ENCODE measurements around the gene TSC1. TPM values are rescaled to one million over a fixed set of nuclear protein-coding genes. Genes with fewer than 3 reads are reported as not detected.

TSC1 gene
- total and polyA plus RNA-seq, 2 experiments from 2014 or later, result 23.7 to 48.0 TPM

DNA sequence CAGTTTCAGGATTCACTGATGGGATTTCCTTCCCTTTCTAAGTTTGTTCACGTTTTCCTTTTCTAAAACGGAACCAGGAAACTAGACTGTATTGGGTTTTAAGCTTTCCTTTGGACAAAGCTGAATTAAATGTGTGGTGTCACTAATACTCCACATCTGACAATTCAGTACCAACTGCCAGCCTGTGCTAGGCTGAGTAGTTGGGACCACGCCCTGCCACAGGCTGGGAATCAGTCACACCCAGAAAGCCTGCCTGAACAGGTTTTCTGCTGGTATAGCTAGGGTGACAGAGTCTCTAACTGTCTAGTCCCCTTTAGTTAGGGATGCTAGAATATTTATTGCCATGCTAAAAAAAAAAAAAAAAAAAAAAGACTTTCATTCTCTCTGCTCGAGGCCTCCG lies 50.1 kb downstream of the TSC1 start (continued):
- TF ChIP-seq, protein P1, sequence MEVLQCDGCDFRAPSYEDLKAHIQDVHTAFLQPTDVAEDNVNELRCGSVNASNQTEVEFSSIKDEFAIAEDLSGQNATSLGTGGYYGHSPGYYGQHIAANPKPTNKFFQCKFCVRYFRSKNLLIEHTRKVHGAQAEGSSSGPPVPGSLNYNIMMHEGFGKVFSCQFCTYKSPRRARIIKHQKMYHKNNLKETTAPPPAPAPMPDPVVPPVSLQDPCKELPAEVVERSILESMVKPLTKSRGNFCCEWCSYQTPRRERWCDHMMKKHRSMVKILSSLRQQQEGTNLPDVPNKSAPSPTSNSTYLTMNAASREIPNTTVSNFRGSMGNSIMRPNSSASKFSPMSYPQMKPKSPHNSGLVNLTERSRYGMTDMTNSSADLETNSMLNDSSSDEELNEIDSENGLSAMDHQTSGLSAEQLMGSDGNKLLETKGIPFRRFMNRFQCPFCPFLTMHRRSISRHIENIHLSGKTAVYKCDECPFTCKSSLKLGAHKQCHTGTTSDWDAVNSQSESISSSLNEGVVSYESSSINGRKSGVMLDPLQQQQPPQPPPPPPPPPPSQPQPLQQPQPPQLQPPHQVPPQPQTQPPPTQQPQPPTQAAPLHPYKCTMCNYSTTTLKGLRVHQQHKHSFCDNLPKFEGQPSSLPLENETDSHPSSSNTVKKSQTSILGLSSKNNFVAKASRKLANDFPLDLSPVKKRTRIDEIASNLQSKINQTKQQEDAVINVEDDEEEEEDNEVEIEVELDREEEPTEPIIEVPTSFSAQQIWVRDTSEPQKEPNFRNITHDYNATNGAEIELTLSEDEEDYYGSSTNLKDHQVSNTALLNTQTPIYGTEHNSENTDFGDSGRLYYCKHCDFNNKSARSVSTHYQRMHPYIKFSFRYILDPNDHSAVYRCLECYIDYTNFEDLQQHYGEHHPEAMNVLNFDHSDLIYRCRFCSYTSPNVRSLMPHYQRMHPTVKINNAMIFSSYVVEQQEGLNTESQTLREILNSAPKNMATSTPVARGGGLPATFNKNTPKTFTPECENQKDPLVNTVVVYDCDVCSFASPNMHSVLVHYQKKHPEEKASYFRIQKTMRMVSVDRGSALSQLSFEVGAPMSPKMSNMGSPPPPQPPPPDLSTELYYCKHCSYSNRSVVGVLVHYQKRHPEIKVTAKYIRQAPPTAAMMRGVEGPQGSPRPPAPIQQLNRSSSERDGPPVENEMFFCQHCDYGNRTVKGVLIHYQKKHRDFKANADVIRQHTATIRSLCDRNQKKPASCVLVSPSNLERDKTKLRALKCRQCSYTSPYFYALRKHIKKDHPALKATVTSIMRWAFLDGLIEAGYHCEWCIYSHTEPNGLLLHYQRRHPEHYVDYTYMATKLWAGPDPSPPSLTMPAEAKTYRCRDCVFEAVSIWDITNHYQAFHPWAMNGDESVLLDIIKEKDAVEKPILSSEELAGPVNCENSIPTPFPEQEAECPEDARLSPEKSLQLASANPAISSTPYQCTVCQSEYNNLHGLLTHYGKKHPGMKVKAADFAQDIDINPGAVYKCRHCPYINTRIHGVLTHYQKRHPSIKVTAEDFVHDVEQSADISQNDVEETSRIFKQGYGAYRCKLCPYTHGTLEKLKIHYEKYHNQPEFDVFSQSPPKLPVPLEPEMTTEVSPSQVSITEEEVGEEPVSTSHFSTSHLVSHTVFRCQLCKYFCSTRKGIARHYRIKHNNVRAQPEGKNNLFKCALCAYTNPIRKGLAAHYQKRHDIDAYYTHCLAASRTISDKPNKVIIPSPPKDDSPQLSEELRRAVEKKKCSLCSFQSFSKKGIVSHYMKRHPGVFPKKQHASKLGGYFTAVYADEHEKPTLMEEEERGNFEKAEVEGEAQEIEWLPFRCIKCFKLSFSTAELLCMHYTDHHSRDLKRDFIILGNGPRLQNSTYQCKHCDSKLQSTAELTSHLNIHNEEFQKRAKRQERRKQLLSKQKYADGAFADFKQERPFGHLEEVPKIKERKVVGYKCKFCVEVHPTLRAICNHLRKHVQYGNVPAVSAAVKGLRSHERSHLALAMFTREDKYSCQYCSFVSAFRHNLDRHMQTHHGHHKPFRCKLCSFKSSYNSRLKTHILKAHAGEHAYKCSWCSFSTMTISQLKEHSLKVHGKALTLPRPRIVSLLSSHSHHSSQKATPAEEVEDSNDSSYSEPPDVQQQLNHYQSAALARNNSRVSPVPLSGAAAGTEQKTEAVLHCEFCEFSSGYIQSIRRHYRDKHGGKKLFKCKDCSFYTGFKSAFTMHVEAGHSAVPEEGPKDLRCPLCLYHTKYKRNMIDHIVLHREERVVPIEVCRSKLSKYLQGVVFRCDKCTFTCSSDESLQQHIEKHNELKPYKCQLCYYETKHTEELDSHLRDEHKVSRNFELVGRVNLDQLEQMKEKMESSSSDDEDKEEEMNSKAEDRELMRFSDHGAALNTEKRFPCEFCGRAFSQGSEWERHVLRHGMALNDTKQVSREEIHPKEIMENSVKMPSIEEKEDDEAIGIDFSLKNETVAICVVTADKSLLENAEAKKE (CRISPR knock-in tag; IDR thresholded peaks at IDR 0.05), result no peak
- TF ChIP-seq JUNB (IDR thresholded peaks at IDR 0.05; ENCODE audit: unreplicated experiment) (no peak), CREB1 (CRISPR knock-in tag; IDR thresholded peaks at IDR 0.05; ENCODE audit: low read depth) (no peak), POLR2AphosphoS5 (IDR thresholded peaks at IDR 0.05; ENCODE audit: low read depth) (no peak)
- TF ChIP-seq, protein P2, sequence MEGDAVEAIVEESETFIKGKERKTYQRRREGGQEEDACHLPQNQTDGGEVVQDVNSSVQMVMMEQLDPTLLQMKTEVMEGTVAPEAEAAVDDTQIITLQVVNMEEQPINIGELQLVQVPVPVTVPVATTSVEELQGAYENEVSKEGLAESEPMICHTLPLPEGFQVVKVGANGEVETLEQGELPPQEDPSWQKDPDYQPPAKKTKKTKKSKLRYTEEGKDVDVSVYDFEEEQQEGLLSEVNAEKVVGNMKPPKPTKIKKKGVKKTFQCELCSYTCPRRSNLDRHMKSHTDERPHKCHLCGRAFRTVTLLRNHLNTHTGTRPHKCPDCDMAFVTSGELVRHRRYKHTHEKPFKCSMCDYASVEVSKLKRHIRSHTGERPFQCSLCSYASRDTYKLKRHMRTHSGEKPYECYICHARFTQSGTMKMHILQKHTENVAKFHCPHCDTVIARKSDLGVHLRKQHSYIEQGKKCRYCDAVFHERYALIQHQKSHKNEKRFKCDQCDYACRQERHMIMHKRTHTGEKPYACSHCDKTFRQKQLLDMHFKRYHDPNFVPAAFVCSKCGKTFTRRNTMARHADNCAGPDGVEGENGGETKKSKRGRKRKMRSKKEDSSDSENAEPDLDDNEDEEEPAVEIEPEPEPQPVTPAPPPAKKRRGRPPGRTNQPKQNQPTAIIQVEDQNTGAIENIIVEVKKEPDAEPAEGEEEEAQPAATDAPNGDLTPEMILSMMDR (conservative IDR thresholded peaks at IDR 0.05; ENCODE audit: low read depth in 2 of 2), result no peak

DNA sequence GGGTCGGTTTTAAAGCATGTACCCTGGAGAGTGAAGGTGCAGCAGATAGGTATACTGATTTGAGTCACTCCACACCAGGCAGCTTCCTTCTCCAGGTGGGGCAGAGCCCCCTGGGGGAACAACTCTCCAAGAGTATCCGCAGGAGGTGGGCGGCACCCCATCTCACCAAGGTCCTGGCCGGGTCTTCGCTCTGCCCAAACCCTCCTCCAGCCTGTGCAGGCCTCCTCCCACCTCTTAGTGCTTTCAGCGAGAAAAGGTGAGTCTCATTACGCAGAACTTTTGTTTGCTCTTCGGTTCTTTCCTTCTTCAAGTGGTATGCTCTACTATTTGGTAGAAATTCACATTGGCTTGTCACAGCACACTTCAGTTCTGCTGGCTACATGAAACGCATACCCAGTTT lies 52.0 kb downstream of the TSC1 start:
- H3K27me3 Mint-ChIP-seq (ENCODE audit: insufficient read depth, low read depth, poor library complexity), result peaks cover 5% of the 10 kb centered on the region
- H3F3A ChIP-seq (replicated peaks; ENCODE audit: low read depth), result no peaks in the 10 kb centered on the region
- no peak overlapping the region for H3K27ac ChIP-seq (ENCODE audit: low read depth)
- H3K79me2 ChIP-seq (replicated peaks; ENCODE audit: insufficient read depth), result no peaks in the 10 kb centered on the region
- no peak overlapping the region for H2AFZ ChIP-seq
- H3K4me1 ChIP-seq (ENCODE audit: insufficient read depth), result no peaks in the 10 kb centered on the region
- no peaks in the 10 kb centered on the region for H3K27me3 ChIP-seq (ENCODE audit: insufficient read depth)
- ATAC-seq (peak; percentile 80), DNase-seq (ENCODE audit: low spot score) (peak; percentile 33)
- H3K36me3 ChIP-seq (ENCODE audit: insufficient read depth), result peaks cover 14% of the 10 kb centered on the region; the same call in 1 of the 2 replicates
- no peak overlapping the region for H3K4me3 ChIP-seq
- no peaks in the 10 kb centered on the region; the same call in 2 of the 3 replicates for H3K4me1 Mint-ChIP-seq
- 0 out of 2 replicates have a peak, but pooled peaks cover 5% of the 10 kb centered on the region for H4K20me1 ChIP-seq (replicated peaks; ENCODE audit: insufficient read depth)
- no peaks in the 10 kb centered on the region for H3K9me3 Mint-ChIP-seq
- H3K4me3 Mint-ChIP-seq, result no peak overlapping the region; the same call in 2 of the 3 replicates
- no peak overlapping the region for H3K4me2 ChIP-seq
- no peaks in the 10 kb centered on the region for H3K9me2 ChIP-seq (ENCODE audit: insufficient read depth)
- H3K36me3 Mint-ChIP-seq (ENCODE audit: low read depth), result peaks cover 15% of the 10 kb centered on the region; the same call in 1 of the 3 replicates
- H3K27ac Mint-ChIP-seq, result no peak overlapping the region
- TF ChIP-seq POLR2AphosphoS5 (IDR thresholded peaks at IDR 0.05; ENCODE audit: low read depth) (no peak), STAT1 (IDR thresholded peaks at IDR 0.05; ENCODE audit: unreplicated experiment) (no peak), ZNF114 (CRISPR knock-in tag; IDR thresholded peaks at IDR 0.05) (no peak), CREB1 (CRISPR knock-in tag; IDR thresholded peaks at IDR 0.05; ENCODE audit: low read depth) (no peak), EZH2 (IDR thresholded peaks at IDR 0.05; ENCODE audit: low read depth, unreplicated experiment) (no peak)
- TF ChIP-seq, protein P2 (conservative IDR thresholded peaks at IDR 0.05; ENCODE audit: low read depth in 2 of 2), result no peak
- TF ChIP-seq, protein P3, sequence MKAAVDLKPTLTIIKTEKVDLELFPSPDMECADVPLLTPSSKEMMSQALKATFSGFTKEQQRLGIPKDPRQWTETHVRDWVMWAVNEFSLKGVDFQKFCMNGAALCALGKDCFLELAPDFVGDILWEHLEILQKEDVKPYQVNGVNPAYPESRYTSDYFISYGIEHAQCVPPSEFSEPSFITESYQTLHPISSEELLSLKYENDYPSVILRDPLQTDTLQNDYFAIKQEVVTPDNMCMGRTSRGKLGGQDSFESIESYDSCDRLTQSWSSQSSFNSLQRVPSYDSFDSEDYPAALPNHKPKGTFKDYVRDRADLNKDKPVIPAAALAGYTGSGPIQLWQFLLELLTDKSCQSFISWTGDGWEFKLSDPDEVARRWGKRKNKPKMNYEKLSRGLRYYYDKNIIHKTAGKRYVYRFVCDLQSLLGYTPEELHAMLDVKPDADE (IDR thresholded peaks at IDR 0.05), result no peak

Data from GM23338 (cell line).